Measurements from ENCODE around the gene FXYD1.
A peak's percentile ranks its signal among the peaks of the same experiment; 100 is the strongest.

FXYD1 gene

GRCh38 chr19:35156673-35157014 lies 18.0 kb downstream of the FXYD1 start:
- Histone ChIP-seq H2AFZ (ENCODE audit: low read depth, low read length) (no peak overlapping the region), H3K79me2 (ENCODE audit: insufficient read depth, low read length) (peaks cover 12% of the 10 kb centered on the region; the same call in 1 of the 2 replicates), H3K27me3 (ENCODE audit: insufficient read depth, low read length, poor library complexity) (peaks cover 18% of the 10 kb centered on the region), H3K36me3 (ENCODE audit: insufficient read depth, low read length) (peaks cover 44% of the 10 kb centered on the region), H3K9me3 (ENCODE audit: insufficient read depth, low read length, severe bottlenecking) (no peaks in the 10 kb centered on the region), H4K20me1 (ENCODE audit: insufficient read depth, low read length) (peaks cover 3% of the 10 kb centered on the region; the same call in 1 of the 2 replicates), H3K27ac (ENCODE audit: low read length) (no peak overlapping the region), H3K4me2 (ENCODE audit: insufficient read depth, low read length) (peak overlapping the region; percentile 91; the same call in 1 of the 2 replicates), H3K4me3 (ENCODE audit: low read depth in 1 of 2, low read length in 2 of 2) (no peak overlapping the region), H3K4me1 (ENCODE audit: insufficient read depth, low read length) (peaks cover 28% of the 10 kb centered on the region), H3K9ac (ENCODE audit: low read depth, low read length) (no peak overlapping the region)
- TF ChIP-seq EZH2 (IDR thresholded peaks at IDR 0.05; ENCODE audit: borderline replicate concordance, low read depth, low read length, severe bottlenecking) = no peak
- TF ChIP-seq CTCF (IDR thresholded peaks at IDR 0.05; ENCODE audit: borderline replicate concordance, extremely low read depth, low read length, poor library complexity, severe bottlenecking) = no peak
- ATAC-seq (ENCODE audit: insufficient read depth, low read depth) (no peak), DNase-seq (no peak)

GRCh38 chr19:35157431-35157830 lies 18.8 kb downstream of the FXYD1 start:
- no peak overlapping the region for H2AFZ ChIP-seq (ENCODE audit: low read depth, low read length)
- peaks cover 52% of the 10 kb centered on the region for H3K36me3 ChIP-seq (ENCODE audit: insufficient read depth, low read length)
- no peak overlapping the region for H3K9ac ChIP-seq (ENCODE audit: low read depth, low read length)
- peaks cover 14% of the 10 kb centered on the region for H3K27me3 ChIP-seq (ENCODE audit: insufficient read depth, low read length, poor library complexity)
- peaks cover 3% of the 10 kb centered on the region; the same call in 1 of the 2 replicates for H4K20me1 ChIP-seq (ENCODE audit: insufficient read depth, low read length)
- H3K4me3 ChIP-seq (ENCODE audit: low read depth in 1 of 2, low read length in 2 of 2) = no peak overlapping the region
- no peak overlapping the region for H3K4me2 ChIP-seq (ENCODE audit: insufficient read depth, low read length)
- ATAC-seq (ENCODE audit: insufficient read depth, low read depth) = no peak
- peaks cover 12% of the 10 kb centered on the region; the same call in 1 of the 2 replicates for H3K79me2 ChIP-seq (ENCODE audit: insufficient read depth, low read length)
- no peak for DNase-seq
- TF ChIP-seq EZH2 (IDR thresholded peaks at IDR 0.05; ENCODE audit: borderline replicate concordance, low read depth, low read length, severe bottlenecking) (no peak), CTCF (IDR thresholded peaks at IDR 0.05; ENCODE audit: borderline replicate concordance, extremely low read depth, low read length, poor library complexity, severe bottlenecking) (no peak)
- H3K27ac ChIP-seq (ENCODE audit: low read length) = no peak overlapping the region
- peaks cover 28% of the 10 kb centered on the region for H3K4me1 ChIP-seq (ENCODE audit: insufficient read depth, low read length)
- H3K9me3 ChIP-seq (ENCODE audit: insufficient read depth, low read length, severe bottlenecking) = peaks cover 1% of the 10 kb centered on the region

GRCh38 chr19:35159606-35160005 lies 21.0 kb downstream of the FXYD1 start:
- peaks cover 12% of the 10 kb centered on the region; the same call in 1 of the 2 replicates for H3K79me2 ChIP-seq (ENCODE audit: insufficient read depth, low read length)
- no peak for DNase-seq
- peaks cover 4% of the 10 kb centered on the region for H3K9me3 ChIP-seq (ENCODE audit: insufficient read depth, low read length, severe bottlenecking)
- peaks cover 3% of the 10 kb centered on the region; the same call in 1 of the 2 replicates for H4K20me1 ChIP-seq (ENCODE audit: insufficient read depth, low read length)
- H3K36me3 ChIP-seq (ENCODE audit: insufficient read depth, low read length) = peaks cover 73% of the 10 kb centered on the region
- H3K9ac ChIP-seq (ENCODE audit: low read depth, low read length) = no peak overlapping the region
- no peak overlapping the region for H3K27ac ChIP-seq (ENCODE audit: low read length)
- TF ChIP-seq EZH2 (IDR thresholded peaks at IDR 0.05; ENCODE audit: borderline replicate concordance, low read depth, low read length, severe bottlenecking) (no peak), CTCF (IDR thresholded peaks at IDR 0.05; ENCODE audit: borderline replicate concordance, extremely low read depth, low read length, poor library complexity, severe bottlenecking) (no peak)
- ATAC-seq (ENCODE audit: insufficient read depth, low read depth) = no peak
- H2AFZ ChIP-seq (ENCODE audit: low read depth, low read length) = no peak overlapping the region
- no peak overlapping the region for H3K4me3 ChIP-seq (ENCODE audit: low read depth in 1 of 2, low read length in 2 of 2)
- no peaks in the 10 kb centered on the region for H3K27me3 ChIP-seq (ENCODE audit: insufficient read depth, low read length, poor library complexity)
- H3K4me2 ChIP-seq (ENCODE audit: insufficient read depth, low read length) = no peak overlapping the region
- H3K4me1 ChIP-seq (ENCODE audit: insufficient read depth, low read length) = peaks cover 14% of the 10 kb centered on the region

All from DND-41 (cell line).